ENCODE results near the gene TANGO6. TPM values are rescaled to one million over a fixed set of nuclear protein-coding genes. Genes with fewer than 3 reads are reported as not detected.

Gene TANGO6
- total RNA-seq, 2 experiments from 2014 or later, result 22.7 to 22.8 TPM

GRCh38 chr16:68883685-68884084 is 40.4 kb downstream of the TANGO6 start:
- H3K4me3 ChIP-seq (ENCODE audit: low read depth, low read length, poor library complexity, severe bottlenecking), result no peak overlapping the region
- POLR2A ChIA-PET, result no interaction called here
- no peak for TF ChIP-seq EZH2phosphoT487 (IDR thresholded peaks at IDR 0.05; ENCODE audit: borderline replicate concordance, low read depth, low read length)
- TF ChIP-seq, protein P1, sequence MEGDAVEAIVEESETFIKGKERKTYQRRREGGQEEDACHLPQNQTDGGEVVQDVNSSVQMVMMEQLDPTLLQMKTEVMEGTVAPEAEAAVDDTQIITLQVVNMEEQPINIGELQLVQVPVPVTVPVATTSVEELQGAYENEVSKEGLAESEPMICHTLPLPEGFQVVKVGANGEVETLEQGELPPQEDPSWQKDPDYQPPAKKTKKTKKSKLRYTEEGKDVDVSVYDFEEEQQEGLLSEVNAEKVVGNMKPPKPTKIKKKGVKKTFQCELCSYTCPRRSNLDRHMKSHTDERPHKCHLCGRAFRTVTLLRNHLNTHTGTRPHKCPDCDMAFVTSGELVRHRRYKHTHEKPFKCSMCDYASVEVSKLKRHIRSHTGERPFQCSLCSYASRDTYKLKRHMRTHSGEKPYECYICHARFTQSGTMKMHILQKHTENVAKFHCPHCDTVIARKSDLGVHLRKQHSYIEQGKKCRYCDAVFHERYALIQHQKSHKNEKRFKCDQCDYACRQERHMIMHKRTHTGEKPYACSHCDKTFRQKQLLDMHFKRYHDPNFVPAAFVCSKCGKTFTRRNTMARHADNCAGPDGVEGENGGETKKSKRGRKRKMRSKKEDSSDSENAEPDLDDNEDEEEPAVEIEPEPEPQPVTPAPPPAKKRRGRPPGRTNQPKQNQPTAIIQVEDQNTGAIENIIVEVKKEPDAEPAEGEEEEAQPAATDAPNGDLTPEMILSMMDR (conservative IDR thresholded peaks at IDR 0.05; ENCODE audit: low read length), result no peak
- no peaks in the 10 kb centered on the region for H3K79me2 ChIP-seq (ENCODE audit: insufficient read depth, low read depth, low read length)
- H3K27ac ChIP-seq (ENCODE audit: low read depth, low read length, poor library complexity, severe bottlenecking), result no peak overlapping the region
- H2AFZ ChIP-seq (ENCODE audit: low read length), result no peak overlapping the region
- CTCF ChIA-PET (ENCODE audit: unreplicated experiment), result no interaction called here
- H3K4me2 ChIP-seq (ENCODE audit: low read length), result no peak overlapping the region
- H3K9me3 ChIP-seq (ENCODE audit: low read length), result no peaks in the 10 kb centered on the region
- intact Hi-C loops (cut with micrococcal nuclease; ENCODE audit: unreplicated experiment), result no loop called here
- DNase-seq (ENCODE audit: low spot score), result no peak
- H4K20me1 ChIP-seq (ENCODE audit: insufficient read depth, low read length), result no peaks in the 10 kb centered on the region
- peaks cover 19% of the 10 kb centered on the region for H3K36me3 ChIP-seq (ENCODE audit: insufficient read depth, low read length)
- H3K9me2 ChIP-seq (ENCODE audit: insufficient read depth, low read length), result no peaks in the 10 kb centered on the region
- H3K4me1 ChIP-seq (ENCODE audit: insufficient read depth, low read length, poor library complexity, severe bottlenecking), result no peaks in the 10 kb centered on the region
- no TSS peak for BruUV-seq (replicated peaks)

- Histone ChIP-seq H3K9me2 (ENCODE audit: insufficient read depth, low read length) (no peaks in the 10 kb centered on the region), H2AFZ (ENCODE audit: low read length) (no peak overlapping the region), H3K36me3 (ENCODE audit: insufficient read depth, low read length) (peaks cover 17% of the 10 kb centered on the region), H3K4me1 (ENCODE audit: insufficient read depth, low read length, poor library complexity, severe bottlenecking) (no peaks in the 10 kb centered on the region), H3K4me3 (ENCODE audit: low read depth, low read length, poor library complexity, severe bottlenecking) (no peak overlapping the region), H3K27ac (ENCODE audit: low read depth, low read length, poor library complexity, severe bottlenecking) (no peak overlapping the region), H3K9me3 (ENCODE audit: low read length) (no peaks in the 10 kb centered on the region), H4K20me1 (ENCODE audit: insufficient read depth, low read length) (no peaks in the 10 kb centered on the region), H3K79me2 (ENCODE audit: insufficient read depth, low read depth, low read length) (no peaks in the 10 kb centered on the region), H3K4me2 (ENCODE audit: low read length) (no peak overlapping the region)
- no TSS peak for BruUV-seq (replicated peaks)
- CTCF ChIA-PET (ENCODE audit: unreplicated experiment), result no interaction called here
- DNase-seq (ENCODE audit: low spot score), result no peak
- POLR2A ChIA-PET, result no interaction called here
- intact Hi-C loops (cut with micrococcal nuclease; ENCODE audit: unreplicated experiment), result no loop called here
- TF ChIP-seq EZH2phosphoT487 (IDR thresholded peaks at IDR 0.05; ENCODE audit: borderline replicate concordance, low read depth, low read length), result no peak
- TF ChIP-seq, protein P1 (conservative IDR thresholded peaks at IDR 0.05; ENCODE audit: low read length), result no peak
These were observed 41.1 kb downstream of the TANGO6 start for GRCh38 chr16:68884401-68884800.

- Histone ChIP-seq H3K9me2 (ENCODE audit: insufficient read depth, low read length) (no peaks in the 10 kb centered on the region), H2AFZ (ENCODE audit: low read length) (no peak overlapping the region), H3K9me3 (ENCODE audit: low read length) (no peaks in the 10 kb centered on the region), H4K20me1 (ENCODE audit: insufficient read depth, low read length) (no peaks in the 10 kb centered on the region), H3K27ac (ENCODE audit: low read depth, low read length, poor library complexity, severe bottlenecking) (no peak overlapping the region), H3K79me2 (ENCODE audit: insufficient read depth, low read depth, low read length) (no peaks in the 10 kb centered on the region), H3K4me2 (ENCODE audit: low read length) (no peak overlapping the region), H3K4me1 (ENCODE audit: insufficient read depth, low read length, poor library complexity, severe bottlenecking) (no peaks in the 10 kb centered on the region), H3K36me3 (ENCODE audit: insufficient read depth, low read length) (peaks cover 17% of the 10 kb centered on the region), H3K4me3 (ENCODE audit: low read depth, low read length, poor library complexity, severe bottlenecking) (no peak overlapping the region)
- CTCF ChIA-PET (ENCODE audit: unreplicated experiment), result no interaction called here
- POLR2A ChIA-PET, result interaction anchor here (0.6 to 0.7 kb wide), 2 partner anchors 30 to 144 kb away, joined by 3 read pairs; no protein-coding TSS in a partner anchor
- intact Hi-C loops (cut with micrococcal nuclease; ENCODE audit: unreplicated experiment), result no loop called here
- no peak for TF ChIP-seq EZH2phosphoT487 (IDR thresholded peaks at IDR 0.05; ENCODE audit: borderline replicate concordance, low read depth, low read length)
- TF ChIP-seq, protein P1 (conservative IDR thresholded peaks at IDR 0.05; ENCODE audit: low read length), result no peak
- BruUV-seq (replicated peaks), result TSS peak; percentile 45
- no peak for DNase-seq (ENCODE audit: low spot score)
These were observed 41.8 kb downstream of the TANGO6 start for GRCh38 chr16:68884861-68885720.
